ENCODE results near the gene L3MBTL1. TPM values are rescaled to one million over a fixed set of nuclear protein-coding genes. Genes with fewer than 3 reads are reported as not detected.

Gene L3MBTL1
- total RNA-seq, 1 donor from 2014 or later: 5.0 TPM

DNA sequence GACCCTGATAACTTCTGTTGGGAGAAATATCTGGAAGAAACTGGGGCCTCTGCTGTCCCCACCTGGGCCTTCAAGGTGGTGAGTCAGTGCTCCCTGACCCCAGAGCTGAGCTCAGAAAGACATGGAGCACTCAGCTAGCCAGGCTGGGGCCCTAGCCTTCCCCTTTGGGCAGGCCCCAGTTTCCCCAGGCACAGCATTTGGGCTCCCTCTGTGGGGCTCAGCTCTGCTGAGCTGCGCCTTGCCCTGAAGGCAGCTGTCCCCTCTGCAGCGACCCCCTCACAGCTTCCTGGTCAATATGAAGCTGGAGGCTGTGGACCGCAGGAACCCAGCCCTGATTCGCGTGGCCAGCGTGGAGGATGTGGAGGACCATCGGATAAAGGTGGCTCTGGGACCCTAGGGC, 26.5 kb downstream of the L3MBTL1 start:
- no peak overlapping the region for H3K4me3 ChIP-seq (ENCODE audit: low read depth, low read length)

DNA sequence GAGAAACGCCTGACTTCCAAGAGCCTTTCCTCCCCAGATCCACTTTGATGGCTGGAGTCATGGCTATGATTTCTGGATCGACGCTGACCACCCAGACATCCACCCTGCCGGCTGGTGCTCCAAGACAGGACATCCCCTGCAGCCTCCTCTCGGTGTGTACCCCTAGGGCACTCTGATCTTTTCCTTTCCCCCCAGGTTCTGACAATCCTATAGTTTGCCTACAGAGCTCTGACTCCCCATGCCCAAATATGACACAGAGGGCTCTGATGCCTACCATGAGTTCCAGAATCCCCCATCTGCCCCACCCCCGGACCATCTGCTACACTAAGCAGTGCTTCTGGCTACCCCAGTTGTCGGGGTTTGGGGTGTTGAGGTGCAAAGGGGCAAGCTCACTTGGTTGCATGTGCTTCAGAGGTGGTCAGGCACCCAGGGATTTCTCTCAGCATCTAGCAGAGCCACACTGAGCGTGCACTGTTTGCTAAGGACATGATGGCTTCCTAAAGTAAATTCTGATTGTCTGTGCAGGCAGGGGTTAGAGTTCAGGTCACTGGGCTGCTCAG, 27.4 kb downstream of the L3MBTL1 start:
- no peaks in the 10 kb centered on the region for H3K27me3 ChIP-seq (ENCODE audit: control insufficient read depth, insufficient read depth, low read length)
- TF ChIP-seq, protein P1, sequence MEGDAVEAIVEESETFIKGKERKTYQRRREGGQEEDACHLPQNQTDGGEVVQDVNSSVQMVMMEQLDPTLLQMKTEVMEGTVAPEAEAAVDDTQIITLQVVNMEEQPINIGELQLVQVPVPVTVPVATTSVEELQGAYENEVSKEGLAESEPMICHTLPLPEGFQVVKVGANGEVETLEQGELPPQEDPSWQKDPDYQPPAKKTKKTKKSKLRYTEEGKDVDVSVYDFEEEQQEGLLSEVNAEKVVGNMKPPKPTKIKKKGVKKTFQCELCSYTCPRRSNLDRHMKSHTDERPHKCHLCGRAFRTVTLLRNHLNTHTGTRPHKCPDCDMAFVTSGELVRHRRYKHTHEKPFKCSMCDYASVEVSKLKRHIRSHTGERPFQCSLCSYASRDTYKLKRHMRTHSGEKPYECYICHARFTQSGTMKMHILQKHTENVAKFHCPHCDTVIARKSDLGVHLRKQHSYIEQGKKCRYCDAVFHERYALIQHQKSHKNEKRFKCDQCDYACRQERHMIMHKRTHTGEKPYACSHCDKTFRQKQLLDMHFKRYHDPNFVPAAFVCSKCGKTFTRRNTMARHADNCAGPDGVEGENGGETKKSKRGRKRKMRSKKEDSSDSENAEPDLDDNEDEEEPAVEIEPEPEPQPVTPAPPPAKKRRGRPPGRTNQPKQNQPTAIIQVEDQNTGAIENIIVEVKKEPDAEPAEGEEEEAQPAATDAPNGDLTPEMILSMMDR (IDR thresholded peaks at IDR 0.05; ENCODE audit: insufficient read depth, low read length, severe bottlenecking): no peak
- H3K36me3 ChIP-seq (ENCODE audit: control insufficient read depth, insufficient read depth, low read length): no peaks in the 10 kb centered on the region
- FAIRE-seq (no peak), DNase-seq (ENCODE audit: low read depth) (no peak)
- H3K4me3 ChIP-seq (ENCODE audit: low read depth, low read length): no peak overlapping the region

More for the DNA sequence above, 26.5 kb downstream of the L3MBTL1 start:
- TF ChIP-seq, protein P1 (IDR thresholded peaks at IDR 0.05; ENCODE audit: insufficient read depth, low read length, severe bottlenecking): no peak
- DNase-seq (ENCODE audit: low read depth) (no peak), FAIRE-seq (no peak)
- Histone ChIP-seq H3K36me3 (ENCODE audit: control insufficient read depth, insufficient read depth, low read length) (peaks cover 1% of the 10 kb centered on the region), H3K27me3 (ENCODE audit: control insufficient read depth, insufficient read depth, low read length) (no peaks in the 10 kb centered on the region)

- FAIRE-seq: no peak
- Histone ChIP-seq H3K27me3 (ENCODE audit: control insufficient read depth, insufficient read depth, low read length) (no peaks in the 10 kb centered on the region), H3K36me3 (ENCODE audit: control insufficient read depth, insufficient read depth, low read length) (peaks cover 2% of the 10 kb centered on the region), H3K4me3 (ENCODE audit: low read depth, low read length) (no peak overlapping the region)
- TF ChIP-seq, protein P1 (IDR thresholded peaks at IDR 0.05; ENCODE audit: insufficient read depth, low read length, severe bottlenecking): no peak
- no peak for DNase-seq (ENCODE audit: low read depth)
Observed at GRCh38 chr20:43535370-43536004, 28.0 kb downstream of the L3MBTL1 start.

- FAIRE-seq: no peak
Observed at GRCh38 chr20:43536041-43536816, 28.7 kb downstream of the L3MBTL1 start.

GRCh38 chr20:43536817-43537440, 29.4 kb downstream of the L3MBTL1 start:
- Histone ChIP-seq H3K4me3 (ENCODE audit: low read depth, low read length) (no peak overlapping the region), H3K36me3 (ENCODE audit: control insufficient read depth, insufficient read depth, low read length) (peaks cover 2% of the 10 kb centered on the region), H3K27me3 (ENCODE audit: control insufficient read depth, insufficient read depth, low read length) (no peaks in the 10 kb centered on the region)
- DNase-seq (ENCODE audit: low read depth): peak; percentile 28
- TF ChIP-seq, protein P1 (IDR thresholded peaks at IDR 0.05; ENCODE audit: insufficient read depth, low read length, severe bottlenecking): no peak
- no peak for FAIRE-seq

More at GRCh38 chr20:43536041-43536816, 28.7 kb downstream of the L3MBTL1 start:
- Histone ChIP-seq H3K36me3 (ENCODE audit: control insufficient read depth, insufficient read depth, low read length) (peaks cover 2% of the 10 kb centered on the region), H3K27me3 (ENCODE audit: control insufficient read depth, insufficient read depth, low read length) (no peaks in the 10 kb centered on the region), H3K4me3 (ENCODE audit: low read depth, low read length) (no peak overlapping the region)
- no peak for DNase-seq (ENCODE audit: low read depth)
- TF ChIP-seq, protein P1 (IDR thresholded peaks at IDR 0.05; ENCODE audit: insufficient read depth, low read length, severe bottlenecking): no peak

All from bronchial epithelial cell (primary cell).